Thyroid gland (tissue), 4 donors: ENCODE measurements around the gene ARHGAP22. TPM values are rescaled to one million over a fixed set of nuclear protein-coding genes. Genes with fewer than 3 reads are reported as not detected.

ENCODE experiments used
- DNase-seq, 2 donors: peaks; one replicate each; pipeline ENCODE4 v3.0.0-alpha.2; 2019
- H3K27ac ChIP-seq, 3 donors: fragments of 200-600 bp; sonication (generic); 1 replicate in 2 of 3; 2 replicates in 1 of 3; pipeline ENCODE4 v1.5.1; 2016 to 2019; ENCODE audit warnings: mild to moderate bottlenecking in 1 of 3, moderate library complexity in 1 of 3
- H3K27me3 ChIP-seq: fragments of 200-600 bp; sonication (generic); one replicate; pipeline ENCODE4 v1.5.1; 2019
- H3K36me3 ChIP-seq, 2 donors: fragments of 200-600 bp; sonication (generic); one replicate each; pipeline ENCODE4 v1.5.1; 2016 to 2019
- H3K4me1 ChIP-seq, 2 donors: fragments of 200-600 bp; sonication (generic); one replicate each; pipeline ENCODE4 v1.5.1; 2017 to 2019
- H3K4me3 ChIP-seq, 3 donors: fragments of 200-600 bp; sonication (generic); replicated peaks in 1 of 3; 1 replicate in 2 of 3; 2 replicates in 1 of 3; pipeline ENCODE4 v1.5.1; 2016; ENCODE audit warnings: mild to moderate bottlenecking in 1 of 3
- H3K9me3 ChIP-seq: fragments of 200-600 bp; sonication (generic); one replicate; pipeline ENCODE4 v1.5.1; 2017
- POLR2A ChIP-seq, 2 donors: fragments of 450-650 bp; IDR thresholded peaks; one replicate each; pipeline ENCODE4 v1.6.1; 2017; ENCODE audit warnings: antibody characterized with exemption in 2 of 2, mild to moderate bottlenecking in 2 of 2, moderate library complexity in 1 of 2
- WGBS, 2 donors: methylation state at CpG; one replicate each; pipeline ENCODE4 v1.1.5; 2017; 5-methylcytosine and 5-hydroxymethylcytosine counted together
- intact Hi-C: fragments of 100-400 bp; cut with DNase I; formaldehyde crosslinking; loops from one replicate; pipeline ENCODE4 v1.15.1; 2023
- total RNA-seq, 4 donors: library from RNA; depleted of rRNA; stranded (reverse); fragments of >200 nt; gene quantifications; one replicate each; pipeline ENCODE4 v1.2.3, GENCODE V29; 2016
- TF ChIP-seq, protein P1 (sequence below), 6 experiments: fragments of 200-600 bp in 3 of 6; fragments of 450-650 bp in 3 of 6; sonication (generic) in 3 of 6; IDR thresholded peaks; one replicate each; pipeline ENCODE4 v1.5.1; 2016 to 2019; ENCODE audit warnings: antibody characterized with exemption in 6 of 6, mild to moderate bottlenecking in 2 of 6, inconsistent platforms in 1 of 6, moderate library complexity in 1 of 6

ARHGAP22 gene
- total RNA-seq, 4 donors from 2014 or later: 3.4 to 29.5 (median 19.1) TPM

DNA sequence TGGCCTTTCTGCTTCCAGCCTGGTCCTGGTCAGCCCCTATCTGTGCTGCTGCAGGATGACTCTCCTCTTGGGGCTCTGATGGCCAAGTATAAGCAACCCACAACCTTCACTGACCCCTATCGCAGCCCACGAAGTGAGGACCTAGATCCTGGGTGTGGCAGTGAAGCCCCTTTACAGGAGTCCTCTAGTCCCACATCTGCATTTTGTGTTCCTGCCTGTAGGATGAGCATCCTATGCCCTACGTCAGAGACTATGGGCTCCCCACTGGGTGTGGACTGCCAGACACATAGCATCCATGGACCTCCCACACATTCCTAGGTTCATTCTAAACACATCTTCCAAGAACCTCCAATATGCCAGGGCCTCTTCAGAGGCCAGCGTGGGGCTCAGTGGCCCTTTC, 29.0 kb downstream of the ARHGAP22 start:
- H3K9me3 ChIP-seq: no peaks in the 10 kb centered on the region
- H3K4me1 ChIP-seq: no peaks in the 10 kb centered on the region
- WGBS, 2 donors: 90 to 97% methylated on average over 4 of the region's 4 CpGs
- H3K4me3 ChIP-seq: no peak overlapping the region
- no peaks in the 10 kb centered on the region for H3K27me3 ChIP-seq
- H3K36me3 ChIP-seq: no peaks in the 10 kb centered on the region
- TF ChIP-seq, protein P1, sequence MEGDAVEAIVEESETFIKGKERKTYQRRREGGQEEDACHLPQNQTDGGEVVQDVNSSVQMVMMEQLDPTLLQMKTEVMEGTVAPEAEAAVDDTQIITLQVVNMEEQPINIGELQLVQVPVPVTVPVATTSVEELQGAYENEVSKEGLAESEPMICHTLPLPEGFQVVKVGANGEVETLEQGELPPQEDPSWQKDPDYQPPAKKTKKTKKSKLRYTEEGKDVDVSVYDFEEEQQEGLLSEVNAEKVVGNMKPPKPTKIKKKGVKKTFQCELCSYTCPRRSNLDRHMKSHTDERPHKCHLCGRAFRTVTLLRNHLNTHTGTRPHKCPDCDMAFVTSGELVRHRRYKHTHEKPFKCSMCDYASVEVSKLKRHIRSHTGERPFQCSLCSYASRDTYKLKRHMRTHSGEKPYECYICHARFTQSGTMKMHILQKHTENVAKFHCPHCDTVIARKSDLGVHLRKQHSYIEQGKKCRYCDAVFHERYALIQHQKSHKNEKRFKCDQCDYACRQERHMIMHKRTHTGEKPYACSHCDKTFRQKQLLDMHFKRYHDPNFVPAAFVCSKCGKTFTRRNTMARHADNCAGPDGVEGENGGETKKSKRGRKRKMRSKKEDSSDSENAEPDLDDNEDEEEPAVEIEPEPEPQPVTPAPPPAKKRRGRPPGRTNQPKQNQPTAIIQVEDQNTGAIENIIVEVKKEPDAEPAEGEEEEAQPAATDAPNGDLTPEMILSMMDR (IDR thresholded peaks at IDR 0.05): no peak
- no peak for TF ChIP-seq POLR2A (IDR thresholded peaks at IDR 0.05)
- DNase-seq: no peak
- H3K27ac ChIP-seq: no peak overlapping the region
- intact Hi-C loops: no loop called here

GRCh38 chr10:48574817-48575380, 30.0 kb downstream of the ARHGAP22 start:
- TF ChIP-seq POLR2A (IDR thresholded peaks at IDR 0.05): no peak
- TF ChIP-seq, protein P1 (IDR thresholded peaks at IDR 0.05): no peak
- 85 to 89% methylated on average over 6 of the region's 6 CpGs for WGBS, 2 donors
- DNase-seq: no peak
- no peaks in the 10 kb centered on the region for H3K9me3 ChIP-seq
- no peak overlapping the region for H3K27ac ChIP-seq
- no peaks in the 10 kb centered on the region for H3K27me3 ChIP-seq
- H3K4me1 ChIP-seq: no peaks in the 10 kb centered on the region
- no peaks in the 10 kb centered on the region for H3K36me3 ChIP-seq
- no peak overlapping the region for H3K4me3 ChIP-seq
- intact Hi-C loops: no loop called here

DNA sequence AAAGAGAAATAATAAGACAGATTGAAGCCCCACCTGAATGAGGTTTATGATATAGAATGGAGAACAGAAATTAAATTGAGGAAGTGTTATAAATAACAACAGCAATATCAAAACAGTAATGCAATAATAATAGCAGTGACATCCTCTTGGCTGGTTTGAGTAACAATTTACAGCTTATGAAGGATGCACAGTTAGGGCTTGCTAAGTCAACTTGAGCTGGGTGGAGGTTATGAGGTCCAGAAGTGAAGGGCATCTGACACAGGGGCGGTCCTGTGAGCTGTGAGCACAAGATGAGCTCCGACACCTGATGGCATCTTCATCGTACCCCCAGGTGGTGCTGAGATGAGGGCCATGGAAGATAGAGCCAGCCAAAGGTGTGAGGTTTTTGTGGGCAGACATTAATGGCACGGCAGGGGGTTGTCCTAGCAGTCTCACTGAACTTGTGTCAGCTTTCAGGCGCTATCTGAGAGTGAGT, 30.5 kb downstream of the ARHGAP22 start:
- WGBS, 2 donors: 85 to 97% methylated on average over 5 of the region's 5 CpGs
- Histone ChIP-seq H3K36me3 (no peaks in the 10 kb centered on the region), H3K27me3 (no peaks in the 10 kb centered on the region), H3K9me3 (no peaks in the 10 kb centered on the region), H3K27ac (no peak overlapping the region), H3K4me1 (no peaks in the 10 kb centered on the region), H3K4me3 (no peak overlapping the region)
- intact Hi-C loops: no loop called here
- no peak for DNase-seq
- TF ChIP-seq, protein P1 (IDR thresholded peaks at IDR 0.05): no peak
- TF ChIP-seq POLR2A (IDR thresholded peaks at IDR 0.05): no peak

DNA sequence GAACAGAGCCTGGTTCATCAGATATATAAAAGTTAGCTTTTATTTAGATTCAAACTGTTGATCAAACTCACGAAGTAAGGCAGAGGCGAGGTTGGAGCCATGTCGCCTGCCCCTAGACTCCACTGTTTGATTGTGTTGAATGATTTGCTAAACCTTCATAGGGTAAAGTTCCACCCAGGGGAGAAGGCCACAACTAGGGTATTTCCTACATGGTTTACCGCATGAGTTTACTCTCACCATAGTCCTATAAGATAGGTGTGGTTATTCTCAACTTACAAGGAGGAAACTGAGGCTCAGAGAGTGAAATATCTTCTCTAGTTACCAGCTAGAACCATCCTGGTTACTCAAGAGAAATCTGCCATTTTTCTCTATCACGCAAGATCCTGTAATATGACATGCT, 31.8 kb downstream of the ARHGAP22 start:
- no peaks in the 10 kb centered on the region for H3K9me3 ChIP-seq
- TF ChIP-seq POLR2A (IDR thresholded peaks at IDR 0.05): no peak
- TF ChIP-seq, protein P1 (IDR thresholded peaks at IDR 0.05): no peak
- no peaks in the 10 kb centered on the region for H3K4me1 ChIP-seq
- no peak for DNase-seq
- no peaks in the 10 kb centered on the region for H3K36me3 ChIP-seq
- WGBS, 2 donors: 97 to 98% methylated on average over 5 of the region's 5 CpGs
- no peak overlapping the region for H3K4me3 ChIP-seq
- no peaks in the 10 kb centered on the region for H3K27me3 ChIP-seq
- no peak overlapping the region for H3K27ac ChIP-seq
- intact Hi-C loops: no loop called here

- H3K36me3 ChIP-seq: no peaks in the 10 kb centered on the region
- whole genome bisulfite sequencing, 2 donors: 89 to 92% methylated on average over 2 of the region's 2 CpGs
- intact Hi-C loops: no loop called here
Observed at GRCh38 chr10:48572414-48572813, 32.5 kb downstream of the ARHGAP22 start.

More at GRCh38 chr10:48572414-48572813, 32.5 kb downstream of the ARHGAP22 start:
- no peaks in the 10 kb centered on the region for H3K4me1 ChIP-seq
- no peaks in the 10 kb centered on the region for H3K9me3 ChIP-seq
- no peaks in the 10 kb centered on the region for H3K27me3 ChIP-seq
- TF ChIP-seq POLR2A (IDR thresholded peaks at IDR 0.05): no peak
- TF ChIP-seq, protein P1 (IDR thresholded peaks at IDR 0.05): no peak
- no peak overlapping the region for H3K27ac ChIP-seq
- no peak overlapping the region for H3K4me3 ChIP-seq
- no peak for DNase-seq
